Keratinocyte (primary cell): ENCODE results near the gene TRPM2. TPM values are rescaled to one million over a fixed set of nuclear protein-coding genes. Genes with fewer than 3 reads are reported as not detected.

Experiments used
- DNase-seq: peaks from one replicate; pipeline ENCODE4 v3.0.0-alpha.2; 2011; ENCODE audit warnings: low read depth, missing footprints, low spot score
- FAIRE-seq: peaks from 2 replicates; lab custom pipeline; 2011; peaks lifted over from hg19 to GRCh38; lab: Jason Lieb, UNC
- H2AFZ ChIP-seq: 2 replicates; pipeline ENCODE4 v1.6.0; 2012; ENCODE audit warnings: low read length, control low read depth, inconsistent platforms; ENCODE audit not compliant: control insufficient read depth
- H3K27ac ChIP-seq: 2 replicates; pipeline ENCODE4 v1.5.1; 2011; ENCODE audit warnings: low read length; ENCODE audit not compliant: control insufficient read depth, insufficient read depth
- H3K27me3 ChIP-seq: 3 replicates; pipeline ENCODE4 v1.6.0; 2011; ENCODE audit warnings: low read length; ENCODE audit not compliant: control insufficient read depth, insufficient read depth; ENCODE audit errors: extremely low read depth
- H3K36me3 ChIP-seq, 2 experiments: 2 replicates in 1 of 2; 3 replicates in 1 of 2; pipeline ENCODE4 v1.5.1; 2011; ENCODE audit warnings: low read length in 2 of 2, mild to moderate bottlenecking in 1 of 2; ENCODE audit not compliant: control insufficient read depth in 2 of 2, insufficient read depth in 2 of 2; ENCODE audit errors: extremely low read depth in 1 of 2
- H3K4me1 ChIP-seq: 3 replicates; pipeline ENCODE4 v1.5.1; 2011; ENCODE audit warnings: low read length; ENCODE audit not compliant: control insufficient read depth, insufficient read depth; ENCODE audit errors: extremely low read depth
- H3K4me2 ChIP-seq: 3 replicates; pipeline ENCODE4 v1.6.0; 2011; ENCODE audit warnings: low read depth, low read length; ENCODE audit not compliant: control insufficient read depth, insufficient read depth; ENCODE audit errors: extremely low read depth
- H3K4me3 ChIP-seq, 3 experiments: fragments of 200-600 bp in 1 of 3; sonication (generic) in 1 of 3; 2 replicates in 2 of 3; 3 replicates in 1 of 3; pipeline ENCODE4 v1.5.1; 2011 to 2016; ENCODE audit warnings: low read length in 3 of 3, mild to moderate bottlenecking in 3 of 3, control low read depth in 2 of 3, inconsistent platforms in 1 of 3, low read depth in 1 of 3, mixed read lengths in 1 of 3, mixed run types in 1 of 3, moderate library complexity in 1 of 3; ENCODE audit not compliant: control insufficient read depth in 2 of 3, insufficient read depth in 2 of 3; ENCODE audit errors: extremely low read depth in 1 of 3
- H3K79me2 ChIP-seq: 2 replicates; pipeline ENCODE4 v1.6.0; 2012; ENCODE audit warnings: low read length; ENCODE audit not compliant: control insufficient read depth, insufficient read depth
- H3K9ac ChIP-seq: 3 replicates; pipeline ENCODE4 v1.6.0; 2011; ENCODE audit warnings: low read length; ENCODE audit not compliant: control insufficient read depth, insufficient read depth; ENCODE audit errors: extremely low read depth
- H3K9me1 ChIP-seq: 3 replicates; pipeline ENCODE4 v1.6.0; 2011; ENCODE audit warnings: low read length; ENCODE audit not compliant: control insufficient read depth, insufficient read depth; ENCODE audit errors: extremely low read depth
- H3K9me3 ChIP-seq: 2 replicates; pipeline ENCODE4 v1.5.1; 2012; ENCODE audit warnings: low read depth, low read length; ENCODE audit not compliant: control insufficient read depth
- H4K20me1 ChIP-seq: 3 replicates; pipeline ENCODE4 v1.6.0; 2011; ENCODE audit warnings: low read length; ENCODE audit not compliant: control insufficient read depth, insufficient read depth; ENCODE audit errors: extremely low read depth
- CTCF ChIP-seq, 3 experiments: IDR thresholded peaks in 1 of 3; conservative IDR thresholded peaks in 1 of 3; optimal IDR thresholded peaks in 1 of 3; 2 replicates in 2 of 3; 3 replicates in 1 of 3; pipeline versions ENCODE3 to v1.5.1; 2011; ENCODE audit warnings: low read length in 3 of 3, mild to moderate bottlenecking in 3 of 3, moderate library complexity in 2 of 3, control low read depth in 1 of 3, inconsistent platforms in 1 of 3; ENCODE audit not compliant: insufficient read depth in 2 of 3; ENCODE audit errors: extremely low read depth in 1 of 3
- EZH2 ChIP-seq: IDR thresholded peaks from one replicate; pipeline ENCODE4 v1.6.1; 2012; ENCODE audit warnings: inconsistent platforms, mild to moderate bottlenecking, low read length, moderate library complexity
- dilution Hi-C: fragments of 300-500 bp; cut with MboI; formaldehyde crosslinking; loops from one replicate; pipeline ENCODE4 v1.7.0; 2020; ENCODE audit warnings: low sequenced_read_pairs; ENCODE audit not compliant: extremely low pct_ligation_motif_present
- polyA plus RNA-seq, 5 experiments: library from polyadenylated mRNA; depleted of rRNA in 3 of 5; stranded (reverse) in 3 of 5; stranded (forward) in 1 of 5; unstranded in 1 of 5; fragments of >200 nt; gene quantifications; 1 replicate in 1 of 5; 2 replicates in 3 of 5; 3 replicates in 1 of 5; pipeline versions ENCODE4 v1.2.1 to v1.2.3, GENCODE V29; 2011 to 2012; ENCODE audit warnings: missing spikeins in 2 of 5, low read depth in 1 of 5, low replicate concordance in 1 of 5

Gene TRPM2
- polyA plus RNA-seq, 1 donor (not counting 4 experiments of a cell fraction or from before 2014, with no cell fraction given): 0.31 TPM

DNA sequence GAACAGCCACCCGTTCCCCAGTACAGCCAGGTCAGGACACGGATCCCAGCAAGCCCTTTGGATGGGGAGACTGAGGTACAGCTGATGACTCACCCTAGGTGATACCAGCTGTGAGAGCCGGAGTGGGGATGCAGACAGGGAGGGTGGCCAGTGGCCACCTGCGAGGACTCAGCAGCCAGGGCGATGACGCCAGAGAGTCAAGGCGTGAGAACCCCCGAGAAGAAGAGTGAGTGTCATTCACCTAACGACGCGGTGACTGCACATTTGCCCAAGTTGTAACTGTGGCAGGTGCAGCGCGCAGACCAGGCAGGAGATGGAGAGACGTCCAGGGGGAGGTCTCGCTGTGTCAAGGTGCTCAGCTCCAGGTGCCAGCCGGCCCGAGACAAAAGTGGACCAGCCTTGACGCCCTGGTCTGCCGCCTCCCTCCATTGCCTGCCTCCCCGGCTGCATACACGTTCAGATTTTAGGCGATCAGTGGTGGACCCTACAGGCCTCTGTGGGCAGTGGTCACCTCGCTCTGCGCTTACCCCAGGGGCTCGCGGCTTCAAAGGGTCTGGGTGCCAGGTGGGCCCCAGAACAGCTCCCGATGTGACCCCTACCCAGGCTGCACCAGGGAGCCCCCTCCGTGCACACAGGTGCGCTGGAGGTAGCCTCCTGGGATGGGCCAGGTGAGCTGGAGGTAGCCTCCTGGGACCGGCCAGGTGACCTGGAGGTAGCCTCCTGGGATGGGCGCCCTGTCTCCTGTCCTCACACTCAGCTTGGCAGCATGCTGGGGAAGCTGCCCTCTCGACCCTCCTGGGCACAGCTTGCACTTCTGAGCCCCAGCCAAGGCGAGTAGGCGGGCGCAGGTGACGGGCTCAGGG is 113.8 kb downstream of the TRPM2 start:
- no peak overlapping the region for H3K27ac ChIP-seq
- no peak overlapping the region for H2AFZ ChIP-seq
- H3K79me2 ChIP-seq: no peaks in the 10 kb centered on the region
- H3K4me2 ChIP-seq: no peak overlapping the region
- DNase-seq (no peak), FAIRE-seq (no peak)
- no peaks in the 10 kb centered on the region for H3K4me1 ChIP-seq
- dilution Hi-C loops: no loop called here
- TF ChIP-seq CTCF (optimal IDR thresholded peaks at IDR 0.05 in 1 of 3, IDR thresholded peaks at IDR 0.05 in 1 of 3, conservative IDR thresholded peaks at IDR 0.05 in 1 of 3; ENCODE audit: extremely low read depth in 1 of 3, insufficient read depth in 2 of 3, low read length in 3 of 3): no peak
- H3K27me3 ChIP-seq: no peaks in the 10 kb centered on the region
- no peaks in the 10 kb centered on the region for H3K9me1 ChIP-seq
- no peaks in the 10 kb centered on the region for H3K36me3 ChIP-seq
- no peak overlapping the region for H3K4me3 ChIP-seq
- H3K9ac ChIP-seq: no peak overlapping the region
- H4K20me1 ChIP-seq: no peaks in the 10 kb centered on the region
- H3K9me3 ChIP-seq: peaks cover 3% of the 10 kb centered on the region

DNA sequence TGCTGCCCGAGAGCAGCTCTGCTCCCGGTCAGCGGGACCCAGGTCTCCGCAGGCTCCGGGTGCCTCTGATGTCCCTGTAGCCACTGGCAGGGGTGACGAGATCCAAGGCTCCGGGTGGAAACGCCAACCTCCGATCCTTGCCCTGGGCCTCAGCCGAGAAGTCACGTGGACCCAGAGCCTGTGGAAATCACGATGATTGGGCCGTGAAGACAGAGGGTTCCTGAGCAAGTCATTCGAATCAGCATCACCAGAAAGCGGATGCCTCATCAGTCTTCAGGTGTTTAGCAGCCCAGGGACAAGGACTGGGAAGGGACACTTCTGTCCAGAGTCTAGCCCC is 114.4 kb downstream of the TRPM2 start:
- no peaks in the 10 kb centered on the region for H3K36me3 ChIP-seq
- H4K20me1 ChIP-seq: no peaks in the 10 kb centered on the region
- H3K9me1 ChIP-seq: no peaks in the 10 kb centered on the region
- H3K27ac ChIP-seq: no peak overlapping the region
- H3K27me3 ChIP-seq: no peaks in the 10 kb centered on the region
- dilution Hi-C loops: no loop called here
- DNase-seq (no peak), FAIRE-seq (no peak)
- TF ChIP-seq EZH2: no peak
- no peak for TF ChIP-seq CTCF (optimal IDR thresholded peaks at IDR 0.05 in 1 of 3, IDR thresholded peaks at IDR 0.05 in 1 of 3, conservative IDR thresholded peaks at IDR 0.05 in 1 of 3; ENCODE audit: extremely low read depth in 1 of 3, insufficient read depth in 2 of 3, low read length in 3 of 3)
- H3K9me3 ChIP-seq: peaks cover 3% of the 10 kb centered on the region
- H2AFZ ChIP-seq: no peak overlapping the region
- no peaks in the 10 kb centered on the region for H3K4me1 ChIP-seq
- H3K9ac ChIP-seq: no peak overlapping the region
- no peak overlapping the region for H3K4me2 ChIP-seq
- no peak overlapping the region for H3K4me3 ChIP-seq
- no peaks in the 10 kb centered on the region for H3K79me2 ChIP-seq
